DND-41 (cell line): ENCODE measurements around the gene MYLK4.

ENCODE experiments used
- EZH2 ChIP-seq: IDR thresholded peaks from 3 replicates; pipeline ENCODE4 v1.6.1; 2012; ENCODE audit warnings: borderline replicate concordance, low read depth, mild to moderate bottlenecking, moderate library complexity, low read length, inconsistent platforms; ENCODE audit not compliant: severe bottlenecking
- TF ChIP-seq, protein P1 (sequence below): IDR thresholded peaks from 2 replicates; pipeline ENCODE4 v1.5.1; 2012; ENCODE audit warnings: borderline replicate concordance, low read length, moderate library complexity, mild to moderate bottlenecking; ENCODE audit not compliant: poor library complexity, severe bottlenecking; ENCODE audit errors: extremely low read depth

DNA sequence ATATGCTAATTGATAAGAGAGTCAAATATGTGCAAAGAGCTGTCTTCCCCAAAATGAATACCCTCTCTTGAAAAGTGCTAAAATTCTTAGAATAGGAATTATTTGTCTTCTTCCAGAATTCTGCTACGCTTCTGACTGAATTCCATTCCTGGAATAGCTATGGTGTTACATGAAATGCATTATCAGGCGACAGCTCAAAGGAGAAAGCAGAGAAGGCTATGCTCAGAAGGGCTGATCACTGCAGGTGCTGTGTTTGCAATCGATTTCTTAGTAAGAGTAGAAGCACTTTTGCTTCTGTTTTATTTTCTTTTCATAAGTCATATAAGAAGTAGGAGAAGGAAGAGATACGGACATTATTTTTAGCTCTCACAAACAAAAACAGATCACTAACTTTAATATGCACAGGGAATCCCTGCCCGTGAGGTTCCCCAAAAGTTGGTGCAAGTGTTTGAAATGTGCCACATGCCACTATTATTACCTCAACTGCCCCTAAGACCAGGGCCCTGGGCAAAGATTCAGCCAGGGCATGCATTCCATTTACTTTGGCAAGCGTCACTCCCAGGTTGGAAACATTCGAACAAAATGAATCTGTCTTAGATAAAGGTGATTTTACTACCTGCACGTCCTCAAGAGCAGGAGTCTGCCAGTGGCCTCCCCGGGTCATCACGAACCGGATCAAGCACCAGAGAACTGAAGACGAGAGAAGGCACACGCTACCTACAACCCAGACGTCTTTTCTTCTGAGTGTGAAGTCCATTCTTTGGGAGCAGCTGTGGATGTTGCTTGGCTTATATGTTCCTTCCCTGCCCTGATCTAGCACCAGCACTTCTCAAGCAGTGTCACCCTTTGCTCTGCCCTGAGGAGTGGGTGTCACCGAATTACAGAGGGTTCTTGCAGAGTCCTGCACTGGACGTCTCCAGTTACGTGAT lies 7.2 kb downstream of the MYLK4 start:
- TF ChIP-seq, protein P1, sequence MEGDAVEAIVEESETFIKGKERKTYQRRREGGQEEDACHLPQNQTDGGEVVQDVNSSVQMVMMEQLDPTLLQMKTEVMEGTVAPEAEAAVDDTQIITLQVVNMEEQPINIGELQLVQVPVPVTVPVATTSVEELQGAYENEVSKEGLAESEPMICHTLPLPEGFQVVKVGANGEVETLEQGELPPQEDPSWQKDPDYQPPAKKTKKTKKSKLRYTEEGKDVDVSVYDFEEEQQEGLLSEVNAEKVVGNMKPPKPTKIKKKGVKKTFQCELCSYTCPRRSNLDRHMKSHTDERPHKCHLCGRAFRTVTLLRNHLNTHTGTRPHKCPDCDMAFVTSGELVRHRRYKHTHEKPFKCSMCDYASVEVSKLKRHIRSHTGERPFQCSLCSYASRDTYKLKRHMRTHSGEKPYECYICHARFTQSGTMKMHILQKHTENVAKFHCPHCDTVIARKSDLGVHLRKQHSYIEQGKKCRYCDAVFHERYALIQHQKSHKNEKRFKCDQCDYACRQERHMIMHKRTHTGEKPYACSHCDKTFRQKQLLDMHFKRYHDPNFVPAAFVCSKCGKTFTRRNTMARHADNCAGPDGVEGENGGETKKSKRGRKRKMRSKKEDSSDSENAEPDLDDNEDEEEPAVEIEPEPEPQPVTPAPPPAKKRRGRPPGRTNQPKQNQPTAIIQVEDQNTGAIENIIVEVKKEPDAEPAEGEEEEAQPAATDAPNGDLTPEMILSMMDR, result no peak
- TF ChIP-seq EZH2, result no peak
